GM19238 (cell line): Measurements from ENCODE around the gene NAV1.
"Not testable (repeated sequence)": the region's sequence is repeated elsewhere in the genome, so short reads cannot be mapped to it uniquely, and the experiment has no call there.

Experiments
- DNase-seq: peaks from one replicate; pipeline ENCODE4 v3.0.0; 2011; ENCODE audit warnings: low spot score; ENCODE audit not compliant: insufficient read length

NAV1 gene

DNA sequence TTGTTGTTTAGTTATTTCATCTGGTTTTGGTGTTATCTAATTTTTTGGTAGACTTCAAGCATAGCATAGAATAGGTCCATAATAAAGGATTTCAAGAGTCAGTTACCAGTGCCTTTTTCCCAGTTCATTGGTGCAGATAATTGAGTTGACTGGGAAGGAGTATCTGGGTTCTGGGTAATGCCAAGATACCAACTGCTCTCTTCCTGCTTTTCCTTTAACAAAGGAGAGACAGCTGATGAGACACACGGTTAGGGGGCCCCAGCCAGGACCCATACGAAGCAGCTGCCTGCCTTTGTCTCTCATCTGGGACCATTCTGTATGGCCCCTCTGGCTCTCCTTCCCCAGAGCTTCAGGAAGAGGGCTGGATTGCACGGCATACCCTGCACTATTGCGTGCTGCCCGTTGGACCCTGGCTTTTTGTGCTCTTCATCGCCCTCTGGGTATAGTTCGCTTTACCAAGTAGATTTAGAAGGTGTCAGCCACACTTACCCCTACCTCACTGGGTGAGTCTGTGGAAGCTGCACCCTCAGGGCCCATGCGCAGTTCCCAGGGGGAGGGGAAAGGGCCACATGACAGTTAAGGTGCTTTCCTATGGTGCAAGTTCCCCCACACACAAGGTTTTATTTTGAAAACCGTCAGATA, 7.0 kb downstream of the NAV1 start:
- no peak for DNase-seq

DNA sequence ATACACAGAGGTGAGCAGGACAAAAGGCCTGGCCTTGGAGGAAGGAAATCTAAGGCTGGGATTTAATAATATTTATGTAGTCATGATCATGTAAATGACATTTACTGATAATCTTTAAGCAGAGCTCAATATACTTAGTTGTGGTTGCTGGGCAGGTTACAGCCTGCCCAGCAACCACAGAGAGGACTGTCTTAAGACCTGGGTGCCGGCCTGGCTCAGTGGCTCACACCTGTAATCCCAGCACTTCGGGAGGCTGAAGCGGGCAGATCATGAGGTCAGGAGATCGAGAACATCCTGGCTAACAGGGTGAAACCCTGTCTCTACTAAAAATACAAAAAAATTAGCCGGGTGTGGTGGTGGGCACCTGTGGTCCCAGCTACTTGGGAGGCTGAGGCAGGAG, 10.6 kb downstream of the NAV1 start:
- DNase-seq = not testable (repeated sequence)

DNA sequence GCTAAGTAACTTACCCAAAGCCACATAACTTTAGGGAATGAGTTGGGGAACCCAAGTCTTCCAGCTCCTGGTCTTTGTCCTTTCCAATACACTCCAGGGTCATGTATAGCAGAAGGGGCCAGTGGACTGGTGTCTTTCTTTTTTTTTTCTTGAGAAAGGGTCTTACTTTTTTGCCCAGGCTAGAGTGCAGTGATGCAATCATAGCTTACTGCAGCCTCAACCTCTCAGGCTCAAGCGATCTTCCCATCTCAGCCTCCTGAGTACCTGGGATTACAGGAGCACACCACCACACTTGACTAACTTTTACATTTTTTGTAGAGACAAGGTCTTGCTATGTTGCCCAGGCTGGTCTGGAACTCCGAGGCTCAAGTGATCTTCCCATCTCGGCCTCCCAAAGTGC, 12.2 kb downstream of the NAV1 start:
- DNase-seq = no peak

DNA sequence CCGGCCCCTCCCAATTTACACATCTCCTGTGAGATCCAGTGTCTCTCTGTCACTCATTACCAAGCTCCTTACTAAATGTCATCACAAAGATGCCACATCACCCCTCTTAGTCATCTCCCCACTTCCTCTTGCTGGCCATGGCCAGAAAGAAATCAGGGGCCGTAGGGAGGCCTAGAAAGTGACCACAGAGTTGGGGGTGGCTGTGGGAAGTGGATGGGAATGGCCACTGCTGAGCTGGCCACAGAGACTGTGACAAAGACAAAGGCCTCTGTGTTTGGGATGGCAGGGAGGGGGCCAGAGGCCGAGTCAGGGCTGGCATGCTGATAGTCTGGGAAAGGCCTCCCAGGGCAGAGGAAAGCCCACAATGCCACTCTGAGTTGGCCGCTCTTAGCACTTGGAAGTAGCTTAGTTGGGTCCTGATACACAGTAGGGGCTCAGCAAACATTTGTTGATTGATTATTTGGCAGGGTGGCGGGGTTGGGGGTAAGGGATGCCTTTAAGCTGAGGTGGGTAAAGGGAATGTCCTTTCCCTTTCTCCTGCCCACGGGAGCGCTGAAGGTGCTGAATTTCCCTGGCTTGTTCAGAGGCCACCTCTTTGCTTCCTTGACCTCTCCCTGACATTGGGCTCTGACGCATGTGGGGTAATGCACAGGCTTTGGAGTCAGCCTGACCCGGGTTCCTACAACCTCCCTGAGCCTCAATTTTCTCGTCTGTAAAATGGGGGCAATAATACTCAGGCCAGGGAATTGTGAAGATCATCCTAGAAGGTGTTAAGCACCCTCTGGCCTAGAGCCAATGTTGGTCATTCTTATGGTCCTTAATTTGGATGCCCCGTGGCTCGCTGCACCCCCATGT, 13.2 kb downstream of the NAV1 start:
- DNase-seq = no peak

DNA sequence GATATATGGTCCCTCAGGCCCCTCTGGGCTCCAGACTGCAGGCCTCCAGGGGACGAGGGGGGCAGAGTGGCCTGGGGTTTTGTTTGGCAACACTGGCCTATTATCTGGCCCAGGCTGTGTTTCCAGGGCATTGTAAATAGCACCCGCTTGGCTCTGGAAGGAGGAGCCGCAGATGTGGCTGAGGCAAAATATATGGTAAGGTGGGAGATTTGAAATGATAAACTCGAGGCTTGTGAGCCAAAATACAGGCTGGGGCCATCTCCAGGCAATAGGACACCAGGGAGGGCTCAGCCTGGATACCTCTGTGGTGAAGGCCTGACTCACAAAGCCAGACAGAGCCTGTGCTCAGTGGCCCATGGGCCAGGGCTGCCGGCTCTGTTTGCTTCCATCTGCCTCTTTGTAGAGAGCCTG, 14.0 kb downstream of the NAV1 start:
- DNase-seq = no peak

DNA sequence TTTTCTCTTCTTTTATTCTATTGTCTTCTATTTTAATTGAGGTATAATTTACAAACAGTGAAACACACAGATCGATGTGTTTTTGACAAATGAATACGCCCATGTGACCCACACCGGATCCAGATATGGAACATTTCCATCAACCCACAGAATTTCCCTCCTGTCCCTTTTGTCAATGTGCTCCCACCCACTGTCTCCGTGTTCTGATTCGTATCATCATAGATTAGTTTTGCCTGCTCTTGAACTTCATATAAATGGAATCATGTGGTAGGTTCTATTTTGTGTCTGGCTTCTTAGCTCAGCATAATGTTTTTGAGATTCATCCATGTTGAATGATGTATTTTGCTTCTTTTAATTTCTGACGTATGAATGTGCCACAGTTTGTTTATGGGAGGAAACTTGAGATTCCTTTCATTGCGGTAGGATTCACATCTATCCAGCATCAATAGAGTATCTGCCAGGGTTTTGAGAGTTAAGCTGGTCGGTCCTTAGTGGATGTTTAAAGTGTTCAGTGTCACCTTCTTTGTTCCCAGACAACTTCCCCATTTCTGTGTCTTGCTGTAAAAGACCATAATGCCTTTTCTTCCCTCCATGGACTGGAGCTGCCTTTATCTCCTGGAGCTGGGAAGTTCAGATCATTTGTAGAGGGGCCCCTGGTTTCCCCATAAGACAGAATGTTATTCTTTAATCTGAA, 14.7 kb downstream of the NAV1 start:
- DNase-seq = no peak

DNA sequence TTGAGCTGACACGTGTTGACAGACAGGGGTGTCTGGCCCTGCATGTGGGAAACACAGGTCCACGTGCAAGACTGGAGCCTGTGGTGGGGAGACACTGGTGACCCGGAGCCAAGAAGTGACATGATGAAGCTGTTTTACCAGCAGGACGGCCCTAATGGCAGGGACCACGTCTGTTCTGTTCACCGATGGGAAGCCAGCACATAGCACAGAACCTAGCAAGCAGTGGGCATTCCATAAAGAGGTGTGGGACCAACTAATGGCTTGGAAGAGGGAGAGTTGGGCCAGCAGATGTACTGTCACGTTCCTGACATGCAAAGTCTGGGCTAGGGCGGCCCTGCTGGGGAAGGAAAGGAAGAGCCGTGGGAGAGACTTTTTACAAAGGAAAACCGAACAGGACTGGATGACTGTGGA, 15.3 kb downstream of the NAV1 start:
- DNase-seq = no peak

DNA sequence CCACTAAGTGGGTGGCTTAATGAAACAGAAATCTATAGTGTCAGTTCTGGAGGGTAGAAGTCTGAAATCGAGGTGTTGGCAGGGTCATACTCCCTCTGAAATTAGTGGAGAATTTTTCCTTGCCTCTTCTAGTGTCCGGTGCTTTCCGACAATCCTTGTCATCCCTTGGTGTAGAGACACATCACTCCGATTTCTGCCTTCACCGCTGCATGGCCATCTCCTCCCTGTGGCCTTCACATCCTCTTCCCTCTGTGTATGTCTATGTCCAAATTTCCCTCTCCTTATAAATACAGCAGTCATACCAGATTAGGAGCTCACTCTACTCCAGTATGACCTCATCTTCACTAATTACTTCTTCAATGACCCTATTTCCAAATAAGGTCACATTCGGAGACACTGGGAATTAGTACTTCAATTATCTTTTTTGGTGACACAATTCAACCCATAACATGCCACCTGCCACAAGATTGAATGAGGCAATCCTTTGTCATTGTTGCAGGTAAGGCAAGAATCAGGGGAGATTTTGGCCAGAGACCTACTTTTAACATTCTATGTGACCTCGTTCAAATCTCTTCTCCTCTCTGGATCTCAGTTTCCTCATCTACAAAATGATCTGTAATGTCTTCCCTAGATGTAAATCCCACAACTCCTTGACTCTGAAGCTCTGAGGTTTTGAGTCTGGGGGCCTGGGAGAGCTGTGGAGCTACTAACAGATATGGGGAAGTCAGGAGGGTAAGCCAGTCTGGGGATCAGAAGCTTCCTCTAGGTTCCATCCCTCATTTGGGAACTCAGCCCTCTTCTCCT, 16.1 kb downstream of the NAV1 start:
- DNase-seq = no peak

DNA sequence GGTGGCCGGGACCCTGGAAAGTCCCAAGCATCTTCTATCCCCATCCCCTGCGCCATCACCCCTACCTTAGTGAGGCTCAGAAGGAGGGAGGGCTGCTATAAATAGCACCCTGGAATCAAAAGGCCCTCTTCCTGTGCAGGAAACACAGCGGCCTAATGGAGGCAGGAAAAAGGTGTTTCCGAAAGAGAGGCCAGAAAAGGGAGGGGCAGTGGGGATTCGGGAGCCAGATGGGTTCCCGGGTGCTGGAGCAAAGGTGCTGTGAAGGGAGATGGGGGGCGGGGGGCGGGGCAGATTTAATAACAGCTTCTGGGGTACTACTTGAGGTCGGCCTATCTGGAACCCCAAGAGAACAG, 16.6 kb downstream of the NAV1 start:
- DNase-seq = no peak

DNA sequence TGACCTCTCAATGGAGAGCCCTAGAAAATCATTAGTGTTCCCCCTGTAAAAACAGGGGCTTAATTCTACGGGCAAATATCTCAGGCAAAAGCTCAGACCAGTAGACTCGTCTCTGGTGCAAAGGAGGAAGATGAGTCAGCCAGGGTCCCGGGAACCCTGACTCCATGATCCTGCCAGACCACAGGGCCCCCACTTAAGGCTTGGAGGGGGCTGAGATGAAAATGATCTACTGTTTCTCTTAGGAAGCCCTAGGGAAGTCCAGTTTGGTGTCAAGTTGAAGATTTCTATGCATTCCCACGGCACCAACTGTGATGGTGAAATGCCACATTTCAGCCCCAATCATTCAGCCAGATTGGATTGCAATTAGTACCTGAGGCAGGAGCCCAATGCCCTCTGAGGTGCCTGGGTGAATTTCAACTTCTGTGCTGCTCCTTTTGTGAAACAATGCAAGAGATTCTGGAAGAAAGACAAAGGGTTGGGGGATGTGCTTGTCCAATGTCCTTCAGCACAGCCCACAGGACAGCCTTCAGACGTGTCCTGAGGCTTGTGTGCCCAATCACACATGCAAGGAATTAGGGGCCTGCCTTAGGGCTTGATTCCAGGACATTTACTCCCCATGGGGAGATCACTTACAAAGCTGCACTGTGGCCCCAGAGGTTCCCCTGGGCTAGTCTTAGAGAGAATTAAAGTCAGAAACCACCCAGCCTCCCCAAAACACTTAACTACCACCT, 18.1 kb downstream of the NAV1 start:
- no peak for DNase-seq

DNA sequence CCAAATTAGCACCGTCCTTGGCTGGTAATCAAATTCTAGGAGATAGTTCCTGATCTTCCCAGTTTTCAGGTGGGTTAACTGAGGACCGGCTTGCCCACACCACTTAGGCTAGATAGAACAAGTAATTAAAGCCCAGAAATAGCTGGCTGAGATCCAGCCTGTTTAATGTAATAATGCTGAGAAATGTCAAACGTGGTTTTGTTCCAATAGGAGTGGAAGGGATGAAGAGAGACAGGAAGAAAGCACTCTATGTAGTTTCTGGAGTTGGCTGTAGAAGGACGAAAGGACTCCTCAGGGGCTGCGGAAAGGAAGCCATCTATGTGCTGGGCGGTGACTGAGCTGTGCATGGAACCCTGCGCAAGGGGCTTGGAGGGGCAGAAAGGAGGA, 18.6 kb downstream of the NAV1 start:
- no peak for DNase-seq

DNA sequence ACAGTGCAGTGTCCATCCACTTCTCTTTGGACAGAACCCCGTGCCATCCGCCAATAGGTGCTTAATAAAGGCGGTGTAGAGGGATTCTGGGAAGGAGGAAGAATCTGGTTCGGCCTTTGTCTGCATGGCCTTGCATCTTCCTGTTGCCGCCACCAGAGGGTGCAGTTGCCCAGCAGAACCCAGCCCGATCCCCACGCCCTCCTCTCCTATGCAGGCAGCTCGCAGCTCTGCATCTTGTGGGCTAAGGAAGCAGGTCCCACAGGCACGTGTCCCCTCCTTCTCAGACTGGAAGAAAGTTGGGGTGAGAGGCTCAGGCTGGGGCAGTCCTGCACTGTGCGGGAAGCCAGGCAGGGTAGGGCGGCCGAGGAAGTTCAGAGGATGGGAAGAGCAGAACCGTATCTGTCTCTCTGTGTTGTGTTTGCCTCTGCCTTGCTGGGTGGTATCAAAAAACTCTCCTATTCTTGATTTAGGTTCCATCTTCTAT, 20.8 kb downstream of the NAV1 start:
- DNase-seq = peak; percentile 81

DNA sequence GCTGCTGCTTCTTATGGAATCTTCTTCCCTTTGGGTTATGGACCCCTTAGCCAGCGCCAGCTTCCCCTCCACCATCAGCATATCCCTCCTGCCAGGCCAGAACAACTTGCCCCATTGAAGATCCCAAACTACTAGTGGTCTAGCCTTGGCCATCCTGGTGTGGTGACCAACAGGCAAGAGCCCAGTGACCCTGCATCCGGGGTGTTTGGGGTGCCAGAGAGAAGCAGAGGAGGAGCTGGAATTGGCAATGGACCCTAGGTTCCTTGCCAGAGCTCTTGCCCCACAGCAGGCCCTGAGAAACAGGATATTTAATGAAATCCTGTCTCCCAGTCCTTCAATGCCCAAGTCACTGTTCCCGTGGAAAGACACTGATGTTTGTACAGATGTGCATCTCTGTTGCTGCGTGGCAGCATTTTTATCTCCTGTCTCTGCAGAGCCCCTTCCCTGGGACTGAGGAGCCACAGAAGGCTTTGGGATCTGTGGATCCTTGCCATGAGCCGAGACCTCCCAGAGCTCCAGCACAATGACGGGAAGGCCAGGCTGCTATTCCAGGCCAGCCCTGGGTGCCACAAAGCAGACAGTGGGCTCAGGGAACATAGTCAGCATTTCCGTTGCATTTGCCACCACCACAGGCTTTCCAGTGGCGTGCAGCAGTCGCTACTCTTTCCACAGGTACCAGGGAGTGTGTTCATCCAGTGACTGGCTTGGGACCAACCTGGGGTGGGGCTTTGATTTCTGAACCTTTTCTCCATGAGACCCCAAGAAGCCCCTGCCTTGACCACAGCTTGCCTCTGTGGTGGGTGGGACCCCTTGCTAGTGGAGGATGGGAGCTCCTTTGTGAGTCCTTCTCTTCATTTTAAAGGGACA, 21.6 kb downstream of the NAV1 start:
- no peak for DNase-seq

DNA sequence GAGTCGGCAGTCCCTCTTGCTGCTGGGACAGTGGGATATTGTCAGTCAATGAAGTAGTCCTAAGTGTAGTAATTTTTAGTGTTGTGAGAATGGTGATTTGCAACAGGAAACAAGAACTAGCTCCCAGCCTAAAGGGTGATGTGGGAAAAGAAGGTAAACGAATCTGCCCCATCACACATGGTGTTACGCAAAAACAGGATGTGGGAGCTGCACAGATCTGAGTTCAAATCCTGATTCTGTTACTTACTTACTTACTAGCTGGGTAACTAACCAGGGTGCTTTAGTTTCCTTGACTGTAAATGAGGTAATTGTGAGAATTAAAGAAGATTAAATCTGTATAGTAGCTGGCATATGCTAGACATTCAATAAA, 22.3 kb downstream of the NAV1 start:
- no peak for DNase-seq

DNA sequence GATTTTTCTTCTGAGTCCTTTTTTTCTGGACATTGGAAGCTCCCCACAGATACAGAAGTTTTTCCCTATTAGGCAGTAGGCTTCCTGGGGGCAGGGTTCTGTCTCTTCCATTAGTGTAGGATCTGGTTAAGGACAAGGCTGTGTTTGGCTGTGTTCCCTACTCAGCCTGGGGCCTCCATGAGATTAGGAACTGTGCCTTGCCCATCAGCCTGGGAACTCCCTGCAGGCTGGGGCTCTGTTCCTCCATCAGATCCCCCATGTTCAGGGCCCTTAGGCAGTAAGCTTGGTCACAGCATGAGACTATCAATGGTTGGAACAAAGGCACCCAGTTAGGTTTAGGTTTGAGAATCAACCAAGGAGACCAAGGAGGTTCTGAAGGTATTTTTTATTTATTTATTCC, 22.7 kb downstream of the NAV1 start:
- DNase-seq = no peak

DNA sequence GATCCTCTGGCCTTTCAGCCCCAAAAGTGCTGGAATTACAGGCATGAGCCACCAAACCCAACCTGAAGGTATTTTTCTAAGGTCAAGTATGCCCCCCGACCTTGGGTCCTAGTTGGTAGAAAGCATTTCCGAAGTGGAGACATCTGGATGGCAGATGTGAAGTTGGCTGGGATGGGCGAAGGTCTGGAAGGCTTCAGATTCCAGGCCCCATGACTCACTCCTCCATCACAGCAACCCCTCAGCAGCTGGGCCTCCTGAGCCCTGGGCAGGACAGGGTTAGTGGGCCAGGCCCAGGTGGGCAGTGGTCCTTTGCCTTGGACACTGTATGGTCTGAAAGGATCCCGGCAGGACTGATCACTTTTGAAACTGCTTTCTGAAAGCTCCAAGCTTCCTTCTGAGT, 23.3 kb downstream of the NAV1 start:
- DNase-seq = no peak

DNA sequence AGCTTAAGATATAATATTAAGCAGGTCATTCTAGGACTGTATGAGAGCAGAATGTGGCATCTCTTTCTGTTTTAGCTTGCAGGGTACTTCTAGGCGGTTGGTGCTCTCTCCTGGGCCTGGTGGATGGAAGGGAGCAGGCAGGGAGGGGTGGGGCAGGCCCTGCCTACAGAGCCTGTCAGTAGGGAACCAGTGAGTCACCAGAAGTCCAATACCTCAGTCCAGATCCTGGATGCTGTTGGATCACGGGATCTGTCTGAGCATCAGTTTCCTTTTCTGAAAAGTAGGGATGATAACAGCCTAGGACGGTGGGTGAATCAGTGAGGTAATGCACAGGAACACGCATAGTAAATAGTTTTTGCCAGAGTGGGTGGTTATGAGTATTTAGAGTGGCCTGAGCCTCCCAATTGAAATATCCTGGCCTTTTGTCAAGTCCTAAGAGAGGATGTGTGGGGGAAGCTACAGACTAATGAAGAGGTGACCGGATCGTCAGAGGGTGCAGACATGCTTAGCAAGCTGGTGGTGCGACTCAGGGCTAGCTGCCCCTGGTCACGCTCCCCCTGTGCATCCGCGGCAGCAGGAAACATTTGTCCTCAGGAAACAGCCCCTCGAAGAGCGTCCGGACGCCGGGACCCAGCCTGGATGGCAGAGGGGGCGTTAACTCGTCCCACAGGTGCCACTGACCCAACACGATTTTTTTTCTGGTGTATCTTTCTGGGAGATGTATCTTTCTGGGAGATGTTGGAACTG, 23.9 kb downstream of the NAV1 start:
- no peak for DNase-seq

DNA sequence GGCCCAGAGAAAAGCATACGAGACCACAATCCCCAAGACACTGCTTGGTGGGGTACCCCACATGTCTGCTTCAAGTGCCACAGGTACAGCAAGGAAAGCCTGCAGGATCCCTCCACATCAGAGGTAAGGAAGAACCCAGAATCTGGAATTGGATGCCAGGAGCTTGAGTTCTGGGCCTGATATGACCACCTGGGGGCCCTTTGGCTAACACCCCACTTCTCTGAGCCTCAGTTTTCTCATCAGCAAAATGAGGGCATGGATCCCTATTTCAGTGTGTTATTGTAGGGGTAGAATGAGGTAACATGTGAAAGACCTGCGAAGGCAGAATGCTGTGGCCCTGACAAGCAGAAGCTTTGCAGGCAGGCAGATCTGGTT, 24.5 kb downstream of the NAV1 start:
- DNase-seq = no peak

DNA sequence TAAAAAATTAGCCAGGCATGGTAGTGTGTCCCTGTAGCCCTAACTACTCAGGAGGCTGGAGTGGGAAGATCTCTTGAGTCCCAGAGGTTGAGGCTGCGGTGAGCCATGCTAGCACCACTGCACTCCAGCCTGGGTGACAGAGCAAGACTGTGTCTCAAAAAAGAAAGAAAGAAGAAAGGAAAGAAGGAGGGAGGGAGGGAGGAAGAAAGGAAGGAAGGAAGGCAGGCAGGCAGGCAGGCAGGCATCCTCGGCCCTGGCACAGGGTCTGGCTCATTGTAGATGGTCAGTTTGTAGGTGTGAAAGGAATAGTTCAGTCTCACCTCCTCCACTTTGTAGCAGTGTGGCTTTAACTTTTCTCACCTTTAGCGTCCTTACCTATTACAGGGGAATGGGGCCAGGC, 25.0 kb downstream of the NAV1 start:
- DNase-seq = no peak
